ENCODE measurements around the gene HMCN2. TPM values are rescaled to one million over a fixed set of nuclear protein-coding genes. Genes with fewer than 3 reads are reported as not detected.

HMCN2 gene
- total and polyA plus RNA-seq, 5 donors from 2014 or later = not detected

DNA sequence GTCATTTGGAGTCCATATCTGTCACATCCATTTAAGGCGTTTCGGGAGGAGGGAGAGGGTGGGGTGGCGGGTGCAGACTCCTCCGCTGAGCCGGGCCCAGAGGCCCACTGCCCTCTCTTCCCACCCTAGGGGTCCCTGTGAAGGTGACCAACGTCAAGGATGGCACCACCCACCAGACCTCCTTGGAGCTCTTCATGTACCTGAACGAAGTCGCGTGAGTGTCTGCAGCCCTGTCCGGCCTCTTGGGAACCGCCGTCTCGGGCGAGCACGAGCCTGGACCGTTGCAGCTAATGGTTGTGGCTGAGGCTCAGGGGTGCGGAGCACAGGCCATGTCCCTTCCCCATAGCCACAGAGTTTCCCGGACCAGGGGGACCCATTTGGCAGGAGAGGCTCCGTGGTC lies 214.0 kb downstream of the HMCN2 start:
- H3K4me3 Mint-ChIP-seq = no peak overlapping the region
- Histone ChIP-seq H3K36me3 (ENCODE audit: control insufficient read depth, insufficient read depth, low read length) (no peaks in the 10 kb centered on the region), H3K4me1 (ENCODE audit: control insufficient read depth, insufficient read depth, low read length, poor library complexity, severe bottlenecking) (no peaks in the 10 kb centered on the region), H3K27me3 (ENCODE audit: control insufficient read depth, insufficient read depth, low read length) (no peaks in the 10 kb centered on the region), H3K27ac (ENCODE audit: insufficient read depth, low read length, poor library complexity, severe bottlenecking) (no peak overlapping the region), H3K9me3 (ENCODE audit: control insufficient read depth in 2 of 2, low read length in 2 of 2) (no peaks in the 10 kb centered on the region), H3K4me3 (ENCODE audit: low read depth, low read length) (no peak overlapping the region)
- H3K27me3 Mint-ChIP-seq = peaks cover 25% of the 10 kb centered on the region
- no peak for DNase-seq
- no peak overlapping the region for H3K27ac Mint-ChIP-seq
- H3K4me1 Mint-ChIP-seq = no peaks in the 10 kb centered on the region
- no peaks in the 10 kb centered on the region for H3K36me3 Mint-ChIP-seq
- no peak for ATAC-seq (ENCODE audit: low read depth in 2 of 2)
- peaks cover 0 to 1% (median 0%) of the 10 kb centered on the region in 7 donors for H3K9me3 Mint-ChIP-seq

DNA sequence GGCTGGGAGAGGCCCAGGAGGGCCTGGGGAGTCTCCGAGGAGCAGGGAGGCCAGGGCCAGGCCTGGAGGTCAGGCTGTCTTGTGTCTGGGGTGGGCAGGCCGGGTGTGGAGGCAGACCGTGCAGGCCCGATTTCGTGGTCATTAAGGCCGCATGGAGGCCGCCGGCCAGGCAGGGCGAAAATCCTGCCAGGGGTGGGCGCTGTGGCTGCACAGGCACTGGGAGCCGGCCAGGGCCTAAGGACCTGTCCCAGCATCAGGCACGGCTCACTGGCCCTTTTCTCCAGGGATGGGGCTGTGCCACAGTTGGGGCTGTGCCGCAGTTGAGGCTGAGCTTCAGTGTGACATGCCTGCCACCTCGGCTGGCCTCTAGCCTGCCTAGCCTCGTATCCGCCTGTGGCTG lies 215.1 kb downstream of the HMCN2 start:
- H3K27me3 ChIP-seq (ENCODE audit: control insufficient read depth, insufficient read depth, low read length) = no peaks in the 10 kb centered on the region
- Mint-ChIP-seq H3K9me3 (peaks cover 0 to 1% (median 0%) of the 10 kb centered on the region in 7 donors), H3K27me3 (peaks cover 29% of the 10 kb centered on the region)

DNA sequence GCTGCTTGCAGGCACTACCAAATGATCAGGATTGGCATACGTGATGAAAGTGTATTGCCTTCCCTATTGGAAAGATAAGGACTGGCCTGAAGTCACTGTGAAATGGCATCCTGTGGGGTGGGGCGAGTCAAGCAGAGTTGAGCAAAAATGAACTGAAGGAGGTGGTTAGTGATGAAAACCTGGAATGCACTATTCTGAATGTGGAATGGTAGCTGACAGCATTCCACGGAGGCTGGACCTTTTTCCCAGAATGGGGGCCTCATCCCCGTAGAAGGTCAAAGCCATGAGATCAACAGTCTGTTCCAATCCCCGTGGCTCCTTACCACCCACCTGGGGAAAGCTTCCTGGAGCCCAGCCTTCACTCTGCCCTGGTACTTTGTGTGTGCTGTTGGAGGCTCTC lies 216.9 kb downstream of the HMCN2 start:
- no peak for DNase-seq
- H3K9me3 Mint-ChIP-seq = peaks cover 0 to 1% (median 0%) of the 10 kb centered on the region in 7 donors
- no peaks in the 10 kb centered on the region for H3K9me3 ChIP-seq (ENCODE audit: control insufficient read depth in 2 of 2, low read length in 2 of 2)
- no peaks in the 10 kb centered on the region for H3K36me3 ChIP-seq (ENCODE audit: control insufficient read depth, insufficient read depth, low read length)
- no peak overlapping the region for H3K27ac Mint-ChIP-seq
- no peak overlapping the region for H3K4me3 ChIP-seq (ENCODE audit: low read depth, low read length)
- H3K36me3 Mint-ChIP-seq = no peaks in the 10 kb centered on the region
- H3K4me1 Mint-ChIP-seq = no peaks in the 10 kb centered on the region
- ATAC-seq (ENCODE audit: low read depth in 2 of 2) = no peak
- H3K4me3 Mint-ChIP-seq = no peak overlapping the region
- peaks cover 24% of the 10 kb centered on the region for H3K27me3 Mint-ChIP-seq
- no peaks in the 10 kb centered on the region for H3K4me1 ChIP-seq (ENCODE audit: control insufficient read depth, insufficient read depth, low read length, poor library complexity, severe bottlenecking)
- H3K27me3 ChIP-seq (ENCODE audit: control insufficient read depth, insufficient read depth, low read length) = no peaks in the 10 kb centered on the region
- H3K27ac ChIP-seq (ENCODE audit: insufficient read depth, low read length, poor library complexity, severe bottlenecking) = no peak overlapping the region

More for the DNA sequence above, 215.1 kb downstream of the HMCN2 start:
- Histone ChIP-seq H3K27ac (ENCODE audit: insufficient read depth, low read length, poor library complexity, severe bottlenecking) (no peak overlapping the region), H3K36me3 (ENCODE audit: control insufficient read depth, insufficient read depth, low read length) (no peaks in the 10 kb centered on the region), H3K4me3 (ENCODE audit: low read depth, low read length) (no peak overlapping the region), H3K4me1 (ENCODE audit: control insufficient read depth, insufficient read depth, low read length, poor library complexity, severe bottlenecking) (no peaks in the 10 kb centered on the region), H3K9me3 (ENCODE audit: control insufficient read depth in 2 of 2, low read length in 2 of 2) (no peaks in the 10 kb centered on the region)
- DNase-seq = no peak
- Mint-ChIP-seq H3K4me3 (no peak overlapping the region), H3K27ac (no peak overlapping the region), H3K36me3 (no peaks in the 10 kb centered on the region), H3K4me1 (no peaks in the 10 kb centered on the region)
- no peak for ATAC-seq (ENCODE audit: low read depth in 2 of 2)

DNA sequence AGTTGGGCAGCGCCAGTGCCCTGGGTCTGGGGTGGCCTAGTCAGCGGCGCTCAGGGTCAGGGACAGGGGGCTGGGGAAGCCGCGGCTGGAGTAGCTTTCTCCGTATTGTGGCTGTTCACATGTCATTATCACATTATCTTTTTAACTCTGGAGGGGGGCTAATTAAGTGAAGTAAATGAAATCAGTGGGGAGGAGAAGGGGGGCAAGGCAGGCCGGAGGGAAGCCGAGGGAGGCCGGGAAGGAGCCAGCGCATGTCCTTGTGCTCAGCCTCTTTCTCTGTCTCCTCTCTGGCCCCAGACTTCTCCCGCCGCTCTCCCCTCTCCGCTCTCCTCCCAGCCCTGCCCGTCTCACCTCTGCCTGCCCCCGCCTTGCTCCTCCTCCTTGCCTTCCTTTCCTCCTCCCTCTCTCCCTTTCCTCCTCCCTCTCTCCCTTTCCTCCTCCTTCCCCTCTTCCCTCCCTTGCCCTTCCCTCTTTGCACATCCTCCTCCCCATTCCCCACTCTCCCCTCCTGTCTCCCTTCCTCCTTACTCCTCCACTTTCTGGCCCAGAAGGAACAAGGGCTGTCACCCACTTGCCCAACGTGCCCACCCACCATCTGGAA lies 217.9 kb downstream of the HMCN2 start:
- Histone ChIP-seq H3K4me3 (ENCODE audit: low read depth, low read length) (no peak overlapping the region), H3K36me3 (ENCODE audit: control insufficient read depth, insufficient read depth, low read length) (no peaks in the 10 kb centered on the region), H3K27me3 (ENCODE audit: control insufficient read depth, insufficient read depth, low read length) (no peaks in the 10 kb centered on the region), H3K4me1 (ENCODE audit: control insufficient read depth, insufficient read depth, low read length, poor library complexity, severe bottlenecking) (no peaks in the 10 kb centered on the region), H3K27ac (ENCODE audit: insufficient read depth, low read length, poor library complexity, severe bottlenecking) (no peak overlapping the region), H3K9me3 (ENCODE audit: control insufficient read depth in 2 of 2, low read length in 2 of 2) (no peaks in the 10 kb centered on the region)
- H3K27me3 Mint-ChIP-seq = peaks cover 24% of the 10 kb centered on the region
- ATAC-seq (ENCODE audit: low read depth in 2 of 2) = no peak
- H3K36me3 Mint-ChIP-seq = no peaks in the 10 kb centered on the region
- peaks cover 0 to 1% (median 0%) of the 10 kb centered on the region in 7 donors for H3K9me3 Mint-ChIP-seq
- no peaks in the 10 kb centered on the region for H3K4me1 Mint-ChIP-seq
- no peak for DNase-seq
- H3K4me3 Mint-ChIP-seq = no peak overlapping the region
- no peak overlapping the region for H3K27ac Mint-ChIP-seq

Other genes starting within 250 kb of the HMCN2 start
- gene FNBP1, start 222.6 kb upstream of the HMCN2 start, total RNA-seq = 253 TPM
- 100 to 1,000 TPM; 147 to 218 (median 188) TPM for gene FNBP1, start 222.6 kb upstream of the HMCN2 start, polyA plus RNA-seq
- gene GPR107, start 211.9 kb upstream of the HMCN2 start, total RNA-seq = 29.9 TPM
- 1 to 10 TPM; 2.8 to 4.5 (median 3.1) TPM for gene GPR107, start 211.9 kb upstream of the HMCN2 start, polyA plus RNA-seq
- 0.22 TPM for gene NCS1, start 93.4 kb upstream of the HMCN2 start, total RNA-seq
- not detected for gene NCS1, start 93.4 kb upstream of the HMCN2 start, polyA plus RNA-seq
- gene ASS1, start 179.2 kb downstream of the HMCN2 start, total RNA-seq = not detected
- not detected for gene ASS1, start 179.2 kb downstream of the HMCN2 start, polyA plus RNA-seq